HCEC 1CT (cell line): ENCODE results near the gene PLCB1.

ENCODE experiments used
- DNase-seq: peaks from one replicate; pipeline ENCODE4 v3.0.0-alpha.2; 2017

The PLCB1 gene

GRCh38 chr20:8515810-8516435, 383.9 kb downstream of the PLCB1 start:
- DNase-seq = no peak

GRCh38 chr20:8518878-8519277, 386.8 kb downstream of the PLCB1 start:
- DNase-seq = no peak

- DNase-seq = no peak
These were observed 387.8 kb downstream of the PLCB1 start for GRCh38 chr20:8519887-8520286.

- no peak for DNase-seq
These were observed 390.1 kb downstream of the PLCB1 start for GRCh38 chr20:8522168-8522567.

- peak; percentile 15 for DNase-seq
These were observed 391.6 kb downstream of the PLCB1 start for GRCh38 chr20:8523684-8524083.

GRCh38 chr20:8524101-8525016, 392.3 kb downstream of the PLCB1 start:
- no peak for DNase-seq

- DNase-seq = no peak
These were observed 392.9 kb downstream of the PLCB1 start for GRCh38 chr20:8525017-8525343.

GRCh38 chr20:8526610-8527009, 394.5 kb downstream of the PLCB1 start:
- no peak for DNase-seq

- peak; percentile 76 for DNase-seq
These were observed 396.1 kb downstream of the PLCB1 start for GRCh38 chr20:8527998-8528723.

- peak; percentile 15 for DNase-seq
These were observed 398.0 kb downstream of the PLCB1 start for GRCh38 chr20:8530022-8530421.

GRCh38 chr20:8532169-8532568, 400.1 kb downstream of the PLCB1 start:
- no peak for DNase-seq

GRCh38 chr20:8534368-8535160, 402.5 kb downstream of the PLCB1 start:
- DNase-seq = no peak

GRCh38 chr20:8535403-8536261, 403.6 kb downstream of the PLCB1 start:
- DNase-seq = no peak

- no peak for DNase-seq
These were observed 404.2 kb downstream of the PLCB1 start for GRCh38 chr20:8536262-8536618.

GRCh38 chr20:8540466-8540865, 408.4 kb downstream of the PLCB1 start:
- no peak for DNase-seq

GRCh38 chr20:8542110-8542486, 410.0 kb downstream of the PLCB1 start:
- DNase-seq = no peak

GRCh38 chr20:8545212-8545611, 413.1 kb downstream of the PLCB1 start:
- DNase-seq = no peak

GRCh38 chr20:8547035-8547650, 415.1 kb downstream of the PLCB1 start:
- DNase-seq = no peak

- DNase-seq = no peak
These were observed 416.0 kb downstream of the PLCB1 start for GRCh38 chr20:8547968-8548588.

- no peak for DNase-seq
These were observed 417.1 kb downstream of the PLCB1 start for GRCh38 chr20:8549192-8549591.

GRCh38 chr20:8557711-8558110, 425.6 kb downstream of the PLCB1 start:
- DNase-seq = peak; percentile 49
